PC-3 (cell line): ENCODE data around the gene BMPER. TPM values are rescaled to one million over a fixed set of nuclear protein-coding genes. Genes with fewer than 3 reads are reported as not detected.

ENCODE experiments used
- ATAC-seq: fragments of 200-7000 bp; cut with Tn5 transposase; 2 replicates; pipeline ENCODE4 v1.9.1; 2020; ENCODE audit warnings: mild to moderate bottlenecking, moderate library complexity
- BruUV-seq: library from RNA; stranded (reverse); fragments of 400-500 nt; replicated peaks from 2 replicates; lab custom pipeline; 2021; lab: Mats Ljungman, UMichigan
- CTCF ChIA-PET: fragments of 300-600 bp; sonication (Branson Sonifier 250); formaldehyde crosslinking; loops from one replicate; lab custom pipeline; 2022; ENCODE audit warnings: antibody characterized with exemption; lab: Charles Lee
- POLR2A ChIA-PET: fragments of 300-600 bp; sonication (Branson Sonifier 250); formaldehyde crosslinking; loops from one replicate; lab custom pipeline; 2022; ENCODE audit warnings: antibody characterized with exemption; ENCODE audit not compliant: unreplicated experiment; lab: Charles Lee
- DNase-seq: peaks from one replicate; pipeline ENCODE4 v3.0.0-alpha.2; 2015
- H2AFZ ChIP-seq: fragments of 300-600 bp; sonication (generic); 2 replicates; pipeline ENCODE4 v1.6.0; 2016; ENCODE audit warnings: antibody characterized with exemption, low read length
- H3F3A ChIP-seq: fragments of 300-600 bp; sonication (generic); one replicate; pipeline ENCODE4 v1.6.0; 2017; ENCODE audit warnings: antibody characterized with exemption, low read length, control low read depth, mild to moderate bottlenecking; ENCODE audit not compliant: unreplicated experiment
- H3K27ac ChIP-seq: fragments of 300-600 bp; sonication (generic); 2 replicates; pipeline ENCODE4 v1.5.1; 2016; ENCODE audit warnings: mild to moderate bottlenecking, low read length
- H3K27me3 ChIP-seq: fragments of 300-600 bp; sonication (generic); 2 replicates; pipeline ENCODE4 v1.6.1; 2016; ENCODE audit warnings: low read length, mixed read lengths
- H3K36me3 ChIP-seq: fragments of 300-600 bp; sonication (generic); 2 replicates; pipeline ENCODE4 v1.6.1; 2016; ENCODE audit warnings: low read depth, mixed run types, low read length, mixed read lengths
- H3K4me1 ChIP-seq: fragments of 300-600 bp; sonication (generic); 2 replicates; pipeline ENCODE4 v1.5.1; 2016; ENCODE audit warnings: low read length; ENCODE audit not compliant: insufficient read depth
- H3K4me2 ChIP-seq: fragments of 300-600 bp; sonication (generic); 2 replicates; pipeline ENCODE4 v1.6.0; 2016; ENCODE audit warnings: low read length
- H3K4me3 ChIP-seq: fragments of 300-600 bp; sonication (generic); 2 replicates; pipeline ENCODE4 v1.5.1; 2016; ENCODE audit warnings: mild to moderate bottlenecking, low read length, mixed read lengths
- H3K79me2 ChIP-seq: fragments of 300-600 bp; sonication (generic); 2 replicates; pipeline ENCODE4 v1.6.1; 2017; ENCODE audit warnings: low read length, mixed read lengths
- H3K9ac ChIP-seq: fragments of 300-600 bp; sonication (generic); 2 replicates; pipeline ENCODE4 v1.6.0; 2016; ENCODE audit warnings: mild to moderate bottlenecking, low read length
- H3K9me2 ChIP-seq: fragments of 300-600 bp; sonication (generic); replicated peaks from 2 replicates; pipeline ENCODE4 v1.6.1; 2016; ENCODE audit warnings: mixed run types, low read length, mixed read lengths
- H3K9me3 ChIP-seq: fragments of 300-600 bp; sonication (generic); 2 replicates; pipeline ENCODE4 v1.6.1; 2016; ENCODE audit warnings: low read length, mixed read lengths
- H4K20me1 ChIP-seq: fragments of 300-600 bp; sonication (generic); 2 replicates; pipeline ENCODE4 v1.6.1; 2016; ENCODE audit warnings: low read length, mixed read lengths
- EZH2 ChIP-seq: fragments of 300-600 bp; sonication (generic); IDR thresholded peaks from one replicate; pipeline ENCODE4 v1.6.1; 2017; ENCODE audit warnings: antibody characterized with exemption, mild to moderate bottlenecking, low read length; ENCODE audit not compliant: unreplicated experiment
- EZH2phosphoT487 ChIP-seq: fragments of 300-600 bp; sonication (generic); IDR thresholded peaks from 2 replicates; pipeline ENCODE4 v1.6.1; 2018; ENCODE audit warnings: mild to moderate bottlenecking, antibody characterized with exemption, low read length, borderline replicate concordance
- intact Hi-C: fragments of 100-400 bp; cut with micrococcal nuclease; formaldehyde crosslinking; loops from 2 replicates; pipeline ENCODE4 v1.9.0; 2023
- total RNA-seq: library from RNA; depleted of rRNA; stranded (reverse); fragments of >200 nt; gene quantifications from 2 replicates; pipeline ENCODE4 v1.2.3, GENCODE V29; 2014
- TF ChIP-seq, protein P1 (sequence below): fragments of 300-600 bp; sonication (generic); conservative IDR thresholded peaks from 2 replicates; pipeline ENCODE4 v1.5.1; 2017; ENCODE audit warnings: antibody characterized with exemption, low read depth, mild to moderate bottlenecking, low read length

Gene BMPER
- total RNA-seq, 1 experiment from 2014 or later = 0.11 TPM

GRCh38 chr7:34109936-34110780, 204.8 kb downstream of the BMPER start:
- Histone ChIP-seq H3K27me3 (peaks cover 6% of the 10 kb centered on the region; the same call in 1 of the 2 replicates), H3K79me2 (no peaks in the 10 kb centered on the region), H3F3A (no peaks in the 10 kb centered on the region), H3K36me3 (no peaks in the 10 kb centered on the region), H3K9me3 (no peaks in the 10 kb centered on the region), H4K20me1 (no peaks in the 10 kb centered on the region), H3K4me3 (no peak overlapping the region), H3K9ac (no peak overlapping the region), H2AFZ (no peak overlapping the region), H3K4me1 (peaks cover 7% of the 10 kb centered on the region), H3K4me2 (no peak overlapping the region), H3K27ac (no peak overlapping the region), H3K9me2 (no peaks in the 10 kb centered on the region)
- ChIA-PET POLR2A (no interaction called here), CTCF (no interaction called here)
- BruUV-seq = no TSS peak
- intact Hi-C loops = no loop called here
- ATAC-seq (no peak), DNase-seq (no peak)
- TF ChIP-seq EZH2 = no peak
- TF ChIP-seq, protein P1, sequence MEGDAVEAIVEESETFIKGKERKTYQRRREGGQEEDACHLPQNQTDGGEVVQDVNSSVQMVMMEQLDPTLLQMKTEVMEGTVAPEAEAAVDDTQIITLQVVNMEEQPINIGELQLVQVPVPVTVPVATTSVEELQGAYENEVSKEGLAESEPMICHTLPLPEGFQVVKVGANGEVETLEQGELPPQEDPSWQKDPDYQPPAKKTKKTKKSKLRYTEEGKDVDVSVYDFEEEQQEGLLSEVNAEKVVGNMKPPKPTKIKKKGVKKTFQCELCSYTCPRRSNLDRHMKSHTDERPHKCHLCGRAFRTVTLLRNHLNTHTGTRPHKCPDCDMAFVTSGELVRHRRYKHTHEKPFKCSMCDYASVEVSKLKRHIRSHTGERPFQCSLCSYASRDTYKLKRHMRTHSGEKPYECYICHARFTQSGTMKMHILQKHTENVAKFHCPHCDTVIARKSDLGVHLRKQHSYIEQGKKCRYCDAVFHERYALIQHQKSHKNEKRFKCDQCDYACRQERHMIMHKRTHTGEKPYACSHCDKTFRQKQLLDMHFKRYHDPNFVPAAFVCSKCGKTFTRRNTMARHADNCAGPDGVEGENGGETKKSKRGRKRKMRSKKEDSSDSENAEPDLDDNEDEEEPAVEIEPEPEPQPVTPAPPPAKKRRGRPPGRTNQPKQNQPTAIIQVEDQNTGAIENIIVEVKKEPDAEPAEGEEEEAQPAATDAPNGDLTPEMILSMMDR = no peak
- TF ChIP-seq EZH2phosphoT487 = no peak

- DNase-seq (no peak), ATAC-seq (no peak)
- no peak overlapping the region for H3K9ac ChIP-seq
- H3K9me3 ChIP-seq = no peaks in the 10 kb centered on the region
- CTCF ChIA-PET = no interaction called here
- H3K9me2 ChIP-seq = no peaks in the 10 kb centered on the region
- no peaks in the 10 kb centered on the region for H3K36me3 ChIP-seq
- H3K4me1 ChIP-seq = peaks cover 7% of the 10 kb centered on the region
- no peak overlapping the region for H3K4me2 ChIP-seq
- no peaks in the 10 kb centered on the region for H4K20me1 ChIP-seq
- TF ChIP-seq EZH2phosphoT487 = no peak
- TF ChIP-seq, protein P1 = no peak
- no peak for TF ChIP-seq EZH2
- H3K27ac ChIP-seq = no peak overlapping the region
- H3K4me3 ChIP-seq = no peak overlapping the region
- H3K79me2 ChIP-seq = no peaks in the 10 kb centered on the region
- no TSS peak for BruUV-seq
- H3K27me3 ChIP-seq = peaks cover 6% of the 10 kb centered on the region; the same call in 1 of the 2 replicates
- no peaks in the 10 kb centered on the region for H3F3A ChIP-seq
- POLR2A ChIA-PET = no interaction called here
- intact Hi-C loops = no loop called here
- no peak overlapping the region for H2AFZ ChIP-seq
These were observed 205.7 kb downstream of the BMPER start for GRCh38 chr7:34111031-34111430.

- H3K9me2 ChIP-seq = no peaks in the 10 kb centered on the region
- CTCF ChIA-PET = no interaction called here
- H3K4me3 ChIP-seq = no peak overlapping the region
- H3K27ac ChIP-seq = no peak overlapping the region
- no peak overlapping the region for H3K9ac ChIP-seq
- no peaks in the 10 kb centered on the region for H3F3A ChIP-seq
- intact Hi-C loops = no loop called here
- no peaks in the 10 kb centered on the region for H3K79me2 ChIP-seq
- no peaks in the 10 kb centered on the region for H4K20me1 ChIP-seq
- H2AFZ ChIP-seq = no peak overlapping the region
- H3K27me3 ChIP-seq = peaks cover 11% of the 10 kb centered on the region
- H3K4me2 ChIP-seq = no peak overlapping the region
- H3K9me3 ChIP-seq = no peaks in the 10 kb centered on the region
- POLR2A ChIA-PET = no interaction called here
- ATAC-seq = no peak
- BruUV-seq = no TSS peak
- no peaks in the 10 kb centered on the region for H3K4me1 ChIP-seq
- TF ChIP-seq EZH2phosphoT487 (no peak), EZH2 (no peak)
- TF ChIP-seq, protein P1 = no peak
- DNase-seq = no peak
- no peaks in the 10 kb centered on the region for H3K36me3 ChIP-seq
These were observed 210.2 kb downstream of the BMPER start for GRCh38 chr7:34115503-34115902.
